NCI-H1048 (cell line): ENCODE measurements around the gene EME2.
A peak's percentile ranks its signal among the peaks of the same experiment; 100 is the strongest.

Experiments used
- DNase-seq: peaks from one replicate; lab custom pipeline; 2025; lab: John Stamatoyannopoulos, UW

EME2 gene

GRCh38 chr16:1778200-1779179, 5.9 kb downstream of the EME2 start:
- DNase-seq, result no peak

- no peak for DNase-seq
These were observed 6.7 kb downstream of the EME2 start for GRCh38 chr16:1779234-1779701.

GRCh38 chr16:1779741-1780676, 7.4 kb downstream of the EME2 start:
- no peak for DNase-seq

GRCh38 chr16:1780677-1781072, 8.1 kb downstream of the EME2 start:
- no peak for DNase-seq

- no peak for DNase-seq
These were observed 8.6 kb downstream of the EME2 start for GRCh38 chr16:1781254-1781653.

- DNase-seq, result no peak
These were observed 9.3 kb downstream of the EME2 start for GRCh38 chr16:1781758-1782407.

- peak; percentile 90 for DNase-seq
These were observed 10.0 kb downstream of the EME2 start, which contains the start of the genes NUBP2 and SPSB3 for GRCh38 chr16:1782408-1783264. Gene NUBP2, plus strand, starts transcription at chr16:1782960. Its CDS starts 61 bp downstream, at chr16:1783021. Gene SPSB3, minus strand, starts transcription at chr16:1782571. Its CDS starts 1,088 bp downstream, at chr16:1781483.

GRCh38 chr16:1784977-1785845, 12.6 kb downstream of the EME2 start:
- DNase-seq, result no peak

- no peak for DNase-seq
These were observed 13.2 kb downstream of the EME2 start for GRCh38 chr16:1785846-1786170.

GRCh38 chr16:1786242-1787055, 13.8 kb downstream of the EME2 start:
- no peak for DNase-seq

- DNase-seq, result no peak
These were observed 14.4 kb downstream of the EME2 start for GRCh38 chr16:1787056-1787321.

GRCh38 chr16:1787322-1788094, 14.9 kb downstream of the EME2 start:
- no peak for DNase-seq

GRCh38 chr16:1788095-1788707, 15.6 kb downstream of the EME2 start:
- no peak for DNase-seq

- DNase-seq, result no peak
These were observed 16.1 kb downstream of the EME2 start for GRCh38 chr16:1788708-1789100.

- DNase-seq, result no peak
These were observed 17.0 kb downstream of the EME2 start for GRCh38 chr16:1789643-1790045.

GRCh38 chr16:1790261-1790610, 17.6 kb downstream of the EME2 start:
- no peak for DNase-seq

- no peak for DNase-seq
These were observed 18.1 kb downstream of the EME2 start for GRCh38 chr16:1790611-1791255.
